ENCODE measurements around the gene RAB27A.
"Not testable (repeated sequence)": the region's sequence is repeated elsewhere in the genome, so short reads cannot be mapped to it uniquely, and the experiment has no call there.

RAB27A gene

GRCh38 chr15:55281517-55282228 lies 7.9 kb downstream of the RAB27A start:
- DNase-seq (ENCODE audit: low spot score) = no peak

GRCh38 chr15:55280589-55280988 lies 9.0 kb downstream of the RAB27A start:
- DNase-seq (ENCODE audit: low spot score) = not testable (repeated sequence)

- no peak for DNase-seq (ENCODE audit: low spot score)
Observed at GRCh38 chr15:55279746-55280351, 9.8 kb downstream of the RAB27A start.

GRCh38 chr15:55279100-55279745 lies 10.4 kb downstream of the RAB27A start:
- no peak for DNase-seq (ENCODE audit: low spot score)

- no peak for DNase-seq (ENCODE audit: low spot score)
Observed at GRCh38 chr15:55277715-55278114, 11.9 kb downstream of the RAB27A start.

- DNase-seq (ENCODE audit: low spot score) = no peak
Observed at GRCh38 chr15:55277116-55277564, 12.5 kb downstream of the RAB27A start.

- DNase-seq (ENCODE audit: low spot score) = no peak
Observed at GRCh38 chr15:55276324-55276723, 13.3 kb downstream of the RAB27A start.

GRCh38 chr15:55270291-55270690 lies 19.3 kb downstream of the RAB27A start:
- DNase-seq (ENCODE audit: low spot score) = peak; percentile 32

GRCh38 chr15:55268176-55268695 lies 21.4 kb downstream of the RAB27A start:
- DNase-seq (ENCODE audit: low spot score) = no peak

- DNase-seq (ENCODE audit: low spot score) = peak; percentile 53
Observed at GRCh38 chr15:55267401-55268175, 22.0 kb downstream of the RAB27A start.

GRCh38 chr15:55266547-55266946 lies 23.1 kb downstream of the RAB27A start:
- DNase-seq (ENCODE audit: low spot score) = no peak

- DNase-seq (ENCODE audit: low spot score) = no peak
Observed at GRCh38 chr15:55260562-55261131, 29.0 kb downstream of the RAB27A start.

- DNase-seq (ENCODE audit: low spot score) = no peak
Observed at GRCh38 chr15:55257938-55258337, 31.7 kb downstream of the RAB27A start.

GRCh38 chr15:55257012-55257670 lies 32.5 kb downstream of the RAB27A start:
- no peak for DNase-seq (ENCODE audit: low spot score)

GRCh38 chr15:55256281-55257011 lies 33.2 kb downstream of the RAB27A start:
- no peak for DNase-seq (ENCODE audit: low spot score)

GRCh38 chr15:55255714-55256113 lies 33.9 kb downstream of the RAB27A start:
- DNase-seq (ENCODE audit: low spot score) = no peak

GRCh38 chr15:55254916-55255679 lies 34.5 kb downstream of the RAB27A start:
- DNase-seq (ENCODE audit: low spot score) = no peak

GRCh38 chr15:55253580-55253979 lies 36.0 kb downstream of the RAB27A start:
- DNase-seq (ENCODE audit: low spot score) = peak; percentile 72

- not testable (repeated sequence) for DNase-seq (ENCODE audit: low spot score)
Observed at GRCh38 chr15:55252201-55252600, 37.4 kb downstream of the RAB27A start.

GRCh38 chr15:55250941-55251340 lies 38.7 kb downstream of the RAB27A start:
- no peak for DNase-seq (ENCODE audit: low spot score)
